IMR-90 (cell line): ENCODE measurements around the gene GPR157. TPM values are rescaled to one million over a fixed set of nuclear protein-coding genes. Genes with fewer than 3 reads are reported as not detected.

Experiments
- ATAC-seq: fragments of 200-7000 bp; cut with Tn5 transposase; 2 replicates; pipeline ENCODE4 v1.9.1; 2020; ENCODE audit warnings: low read depth, mild to moderate bottlenecking, moderate library complexity
- BruUV-seq: library from RNA; stranded (reverse); fragments of 400-500 nt; replicated peaks from 2 replicates; lab custom pipeline; 2021; lab: Mats Ljungman, UMichigan
- CTCF ChIA-PET: fragments of 300-600 bp; formaldehyde crosslinking; extraction: SDS; loops from one replicate; lab custom pipeline; 2021; ENCODE audit warnings: antibody characterized with exemption; lab: Yijun Ruan, JAX
- POLR2A ChIA-PET: fragments of 300-600 bp; sonication (Branson Sonifier 250); formaldehyde crosslinking; loops from one replicate; lab custom pipeline; 2022; ENCODE audit warnings: antibody characterized with exemption; ENCODE audit not compliant: unreplicated experiment; lab: Charles Lee
- DNase-seq: peaks from one replicate; pipeline ENCODE4 v3.0.0; 2013
- H2AFZ ChIP-seq: replicated peaks from 2 replicates; pipeline ENCODE3; 2013; ENCODE audit warnings: low read length, mild to moderate bottlenecking; ENCODE audit not compliant: poor library complexity
- H2AK5ac ChIP-seq: 2 replicates; pipeline ENCODE4 v1.6.1; 2013; ENCODE audit warnings: low read depth, low read length, inconsistent platforms
- H2AK9ac ChIP-seq: replicated peaks from 2 replicates; pipeline ENCODE3; 2013; ENCODE audit warnings: mild to moderate bottlenecking, low read depth, low read length, moderate library complexity; ENCODE audit not compliant: poor library complexity
- H2BK120ac ChIP-seq: 2 replicates; pipeline ENCODE4 v1.6.1; 2013; ENCODE audit warnings: low read depth, low read length, inconsistent platforms
- H2BK15ac ChIP-seq: 3 replicates; pipeline ENCODE4 v1.6.1; 2013; ENCODE audit warnings: low read depth, low read length, inconsistent platforms
- H2BK20ac ChIP-seq: 2 replicates; pipeline ENCODE4 v1.6.1; 2013; ENCODE audit warnings: low read depth, mild to moderate bottlenecking, inconsistent platforms, low read length, moderate library complexity
- H2BK5ac ChIP-seq: 2 replicates; pipeline ENCODE4 v1.6.1; 2013; ENCODE audit warnings: mild to moderate bottlenecking, low read depth, low read length, inconsistent platforms; ENCODE audit not compliant: poor library complexity, severe bottlenecking
- H3K14ac ChIP-seq: replicated peaks from 2 replicates; pipeline ENCODE4 v1.6.1; 2013; ENCODE audit warnings: low read depth, low read length, inconsistent platforms
- H3K18ac ChIP-seq: 2 replicates; pipeline ENCODE4 v1.6.1; 2013; ENCODE audit warnings: low read depth, low read length, control low read depth
- H3K23ac ChIP-seq: 2 replicates; pipeline ENCODE4 v1.6.1; 2013; ENCODE audit warnings: low read depth, low read length, inconsistent platforms
- H3K27ac ChIP-seq: 2 replicates; pipeline ENCODE4 v1.5.1; 2013; ENCODE audit warnings: mild to moderate bottlenecking, control low read depth, low read length; ENCODE audit not compliant: insufficient read depth
- H3K27me3 ChIP-seq: 2 replicates; pipeline ENCODE4 v1.6.1; 2013; ENCODE audit warnings: low read length; ENCODE audit not compliant: control insufficient read depth, insufficient read depth
- H3K36me3 ChIP-seq: 2 replicates; pipeline ENCODE4 v1.6.1; 2013; ENCODE audit warnings: low read length, mixed read lengths; ENCODE audit not compliant: control insufficient read depth, insufficient read depth
- H3K4ac ChIP-seq: 2 replicates; pipeline ENCODE4 v1.6.1; 2013; ENCODE audit warnings: low read depth, low read length, inconsistent platforms
- H3K4me1 ChIP-seq: 2 replicates; pipeline ENCODE4 v1.6.1; 2013; ENCODE audit warnings: low read length, mixed read lengths; ENCODE audit not compliant: control insufficient read depth, insufficient read depth
- H3K4me2 ChIP-seq: 2 replicates; pipeline ENCODE4 v1.6.1; 2013; ENCODE audit warnings: low read depth, mild to moderate bottlenecking, control low read depth, low read length, moderate library complexity
- H3K4me3 ChIP-seq: 2 replicates; pipeline ENCODE4 v1.5.1; 2013; ENCODE audit warnings: low read depth, mild to moderate bottlenecking, control low read depth, low read length, moderate library complexity; ENCODE audit not compliant: insufficient read depth
- H3K56ac ChIP-seq: 2 replicates; pipeline ENCODE4 v1.6.1; 2013; ENCODE audit warnings: low read length, inconsistent platforms; ENCODE audit not compliant: insufficient read depth; ENCODE audit errors: extremely low read depth
- H3K79me1 ChIP-seq, 2 experiments: 2 replicates each; pipeline ENCODE4 v1.6.1; 2013; ENCODE audit warnings: low read length in 2 of 2, inconsistent platforms in 1 of 2, low read depth in 1 of 2
- H3K9ac ChIP-seq: 2 replicates; pipeline ENCODE4 v1.6.1; 2013; ENCODE audit warnings: low read depth, low read length, control low read depth
- H3K9me1 ChIP-seq: 2 replicates; pipeline ENCODE4 v1.6.1; 2013; ENCODE audit warnings: low read length, inconsistent platforms; ENCODE audit not compliant: insufficient read depth
- H3K9me3 ChIP-seq: 2 replicates; pipeline ENCODE4 v1.6.1; 2013; ENCODE audit warnings: low read length; ENCODE audit not compliant: control insufficient read depth, insufficient read depth
- H4K20me1 ChIP-seq: 2 replicates; pipeline ENCODE4 v1.6.1; 2013; ENCODE audit warnings: low read length, inconsistent platforms; ENCODE audit not compliant: insufficient read depth
- H4K5ac ChIP-seq: 2 replicates; pipeline ENCODE4 v1.6.1; 2013; ENCODE audit warnings: mild to moderate bottlenecking, low read depth, low read length, control low read depth
- H4K8ac ChIP-seq, 2 experiments: 2 replicates each; pipeline ENCODE4 v1.6.1; 2013; ENCODE audit warnings: low read depth in 2 of 2, low read length in 2 of 2, control low read depth in 1 of 2, inconsistent platforms in 1 of 2
- H4K91ac ChIP-seq: 2 replicates; pipeline ENCODE4 v1.6.1; 2013; ENCODE audit warnings: low read depth, low read length, inconsistent platforms; ENCODE audit not compliant: insufficient read depth
- BHLHE40 ChIP-seq: fragments of 150-350 bp; IDR thresholded peaks from 2 replicates; pipeline ENCODE4 v1.6.1; 2016; ENCODE audit warnings: mild to moderate bottlenecking, low read depth, low read length
- CEBPB ChIP-seq: IDR thresholded peaks from 2 replicates; pipeline ENCODE4 v1.6.1; 2012; ENCODE audit warnings: low read depth, low read length, improper control_type of control experiment
- CTCF ChIP-seq: conservative IDR thresholded peaks from 2 replicates; pipeline ENCODE4 v1.5.1; 2012; ENCODE audit warnings: mild to moderate bottlenecking, low read depth, low read length, improper control_type of control experiment
- ELK1 ChIP-seq: fragments of 150-350 bp; IDR thresholded peaks from 2 replicates; pipeline ENCODE4 v1.6.1; 2016; ENCODE audit warnings: low read depth, mild to moderate bottlenecking, low read length, moderate library complexity, borderline replicate concordance
- FOS ChIP-seq: fragments of 150-350 bp; IDR thresholded peaks from 2 replicates; pipeline ENCODE4 v1.6.1; 2016; ENCODE audit warnings: low read depth, low read length
- MAFK ChIP-seq: IDR thresholded peaks from 2 replicates; pipeline ENCODE4 v1.6.1; 2012; ENCODE audit warnings: low read depth, low read length, improper control_type of control experiment
- RCOR1 ChIP-seq: IDR thresholded peaks from 2 replicates; pipeline ENCODE4 v1.6.1; 2012; ENCODE audit warnings: mild to moderate bottlenecking, low read length, improper control_type of control experiment; ENCODE audit not compliant: insufficient replicate concordance
- SMC3 ChIP-seq: fragments of 150-350 bp; IDR thresholded peaks from 2 replicates; pipeline ENCODE4 v1.6.1; 2016; ENCODE audit warnings: low read depth, mild to moderate bottlenecking, antibody characterized with exemption, low read length, moderate library complexity
- USF2 ChIP-seq: fragments of 150-350 bp; IDR thresholded peaks from 2 replicates; pipeline ENCODE4 v1.6.1; 2017; ENCODE audit warnings: mild to moderate bottlenecking, antibody characterized with exemption, low read length, low read depth
- WGBS, 2 experiments: methylation state at CpG; one replicate each; pipeline versions ENCODE4 v1.1.5 to v1.1.7; 2013; ENCODE audit warnings: missing lambda C conversion rate in 2 of 2; ENCODE audit not compliant: insufficient read length in 1 of 2; ENCODE audit errors: extremely low coverage in 2 of 2; 5-methylcytosine and 5-hydroxymethylcytosine counted together
- dilution Hi-C: fragments of 300-500 bp; cut with HindIII; formaldehyde crosslinking; loops from one replicate; pipeline ENCODE4 v1.14.3; 2018; ENCODE audit warnings: low sequenced_read_pairs; ENCODE audit not compliant: unreplicated experiment
- in situ Hi-C: fragments of 300-500 bp; cut with MboI; formaldehyde crosslinking; loops from 3 replicates; pipeline ENCODE4 v1.14.3; 2019; ENCODE audit warnings: low sequenced_read_pairs, inconsistent platforms, mixed read lengths
- intact Hi-C: fragments of 100-400 bp; cut with micrococcal nuclease; formaldehyde crosslinking; loops from 2 replicates; pipeline ENCODE4 v1.10.0; 2022
- polyA plus RNA-seq, 3 experiments: library from polyadenylated mRNA; depleted of rRNA; stranded (reverse); fragments of >200 nt; gene quantifications; 2 replicates each; pipeline ENCODE4 v1.2.3, GENCODE V29; 2012; ENCODE audit warnings: low replicate concordance in 1 of 3
- total RNA-seq: library from RNA; depleted of rRNA; stranded (reverse); fragments of >200 nt; gene quantifications from 2 replicates; pipeline ENCODE4 v1.2.3, GENCODE V29; 2012

The GPR157 gene
- total and polyA plus RNA-seq, 2 of the 4 experiments (the other 2 are of a cell fraction), result 1.8 to 2.7 TPM

- Histone ChIP-seq H3K9me1 (peaks cover 15% of the 10 kb centered on the region), H4K91ac (no peak overlapping the region), H2BK15ac (no peak overlapping the region), H3K27me3 (no peaks in the 10 kb centered on the region), H4K8ac (no peak overlapping the region), H4K5ac (no peak overlapping the region), H3K9ac (no peak overlapping the region), H3K27ac (no peak overlapping the region), H3K4me2 (no peak overlapping the region), H3K9me3 (no peaks in the 10 kb centered on the region), H2AK9ac (no peak overlapping the region), H3K79me1 (peaks cover 11 to 70% of the 10 kb centered on the region in 2 experiments; a peak in 3 of 4 replicates), H2BK5ac (no peak overlapping the region), H3K36me3 (peaks cover 27% of the 10 kb centered on the region), H3K18ac (no peak overlapping the region), H3K23ac (no peak overlapping the region), H4K20me1 (peaks cover 60% of the 10 kb centered on the region), H3K4me1 (peaks cover 15% of the 10 kb centered on the region; the same call in 1 of the 2 replicates), H2BK20ac (no peak overlapping the region), H2AK5ac (no peak overlapping the region), H2AFZ (peak overlapping the region; percentile 60), H3K56ac (no peak overlapping the region), H3K14ac (no peak overlapping the region), H3K4ac (no peak overlapping the region), H2BK120ac (no peak overlapping the region), H3K4me3 (no peak overlapping the region)
- no TSS peak for BruUV-seq
- intact Hi-C loops, result no loop called here
- ChIA-PET POLR2A (no interaction called here), CTCF (no interaction called here)
- WGBS, 2 experiments, result 95% methylated on average over 3 of the region's 17 CpGs; no CpG with 5 or more reads in 1 of the 2 experiments
- ATAC-seq (no peak), DNase-seq (no peak)
- in situ Hi-C loops, result loop anchor here (25.0 kb wide), 1 partner anchor 337 kb away; no protein-coding TSS in a partner anchor
- TF ChIP-seq RCOR1, result no peak
- TF ChIP-seq MAFK, result no peak
- no peak for TF ChIP-seq ELK1
- TF ChIP-seq CTCF, result no peak
- TF ChIP-seq BHLHE40, result no peak
- TF ChIP-seq USF2, result no peak
- TF ChIP-seq CEBPB, result no peak
- TF ChIP-seq FOS, result no peak
- TF ChIP-seq SMC3, result no peak
- dilution Hi-C loops, result no loop called here
Observed at GRCh38 chr1:9149837-9150581, 21.1 kb upstream of the GPR157 start.
